ENCODE data around the gene KATNA1. TPM values are rescaled to one million over a fixed set of nuclear protein-coding genes. Genes with fewer than 3 reads are reported as not detected.

KATNA1 gene
- total and polyA plus RNA-seq, 9 of the 15 experiments (the other 6 are each of a cell fraction or from before 2014, with no cell fraction given): 22.5 to 76.9 (median 45.0) TPM

GRCh38 chr6:149648148-149649145, at the start of gene KATNA1 (continued):
- TF ChIP-seq, protein P1, sequence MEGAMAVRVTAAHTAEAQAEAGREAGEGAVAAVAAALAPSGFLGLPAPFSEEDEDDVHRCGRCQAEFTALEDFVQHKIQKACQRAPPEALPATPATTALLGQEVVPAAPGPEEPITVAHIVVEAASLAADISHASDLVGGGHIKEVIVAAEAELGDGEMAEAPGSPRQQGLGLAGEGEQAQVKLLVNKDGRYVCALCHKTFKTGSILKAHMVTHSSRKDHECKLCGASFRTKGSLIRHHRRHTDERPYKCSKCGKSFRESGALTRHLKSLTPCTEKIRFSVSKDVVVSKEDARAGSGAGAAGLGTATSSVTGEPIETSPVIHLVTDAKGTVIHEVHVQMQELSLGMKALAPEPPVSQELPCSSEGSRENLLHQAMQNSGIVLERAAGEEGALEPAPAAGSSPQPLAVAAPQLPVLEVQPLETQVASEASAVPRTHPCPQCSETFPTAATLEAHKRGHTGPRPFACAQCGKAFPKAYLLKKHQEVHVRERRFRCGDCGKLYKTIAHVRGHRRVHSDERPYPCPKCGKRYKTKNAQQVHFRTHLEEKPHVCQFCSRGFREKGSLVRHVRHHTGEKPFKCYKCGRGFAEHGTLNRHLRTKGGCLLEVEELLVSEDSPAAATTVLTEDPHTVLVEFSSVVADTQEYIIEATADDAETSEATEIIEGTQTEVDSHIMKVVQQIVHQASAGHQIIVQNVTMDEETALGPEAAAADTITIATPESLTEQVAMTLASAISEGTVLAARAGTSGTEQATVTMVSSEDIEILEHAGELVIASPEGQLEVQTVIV (CRISPR knock-in tag; IDR thresholded peaks at IDR 0.05; ENCODE audit: borderline replicate concordance): no peak
- TF ChIP-seq, protein P2, sequence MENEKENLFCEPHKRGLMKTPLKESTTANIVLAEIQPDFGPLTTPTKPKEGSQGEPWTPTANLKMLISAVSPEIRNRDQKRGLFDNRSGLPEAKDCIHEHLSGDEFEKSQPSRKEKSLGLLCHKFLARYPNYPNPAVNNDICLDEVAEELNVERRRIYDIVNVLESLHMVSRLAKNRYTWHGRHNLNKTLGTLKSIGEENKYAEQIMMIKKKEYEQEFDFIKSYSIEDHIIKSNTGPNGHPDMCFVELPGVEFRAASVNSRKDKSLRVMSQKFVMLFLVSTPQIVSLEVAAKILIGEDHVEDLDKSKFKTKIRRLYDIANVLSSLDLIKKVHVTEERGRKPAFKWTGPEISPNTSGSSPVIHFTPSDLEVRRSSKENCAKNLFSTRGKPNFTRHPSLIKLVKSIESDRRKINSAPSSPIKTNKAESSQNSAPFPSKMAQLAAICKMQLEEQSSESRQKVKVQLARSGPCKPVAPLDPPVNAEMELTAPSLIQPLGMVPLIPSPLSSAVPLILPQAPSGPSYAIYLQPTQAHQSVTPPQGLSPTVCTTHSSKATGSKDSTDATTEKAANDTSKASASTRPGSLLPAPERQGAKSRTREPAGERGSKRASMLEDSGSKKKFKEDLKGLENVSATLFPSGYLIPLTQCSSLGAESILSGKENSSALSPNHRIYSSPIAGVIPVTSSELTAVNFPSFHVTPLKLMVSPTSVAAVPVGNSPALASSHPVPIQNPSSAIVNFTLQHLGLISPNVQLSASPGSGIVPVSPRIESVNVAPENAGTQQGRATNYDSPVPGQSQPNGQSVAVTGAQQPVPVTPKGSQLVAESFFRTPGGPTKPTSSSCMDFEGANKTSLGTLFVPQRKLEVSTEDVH (IDR thresholded peaks at IDR 0.05; ENCODE audit: low read depth, partially characterized antibody): no peak
- TF ChIP-seq ZFPM2 (CRISPR knock-in tag; IDR thresholded peaks at IDR 0.05) (no peak), NFATC3 (IDR thresholded peaks at IDR 0.05) (0 out of 2 replicates have a peak, but pooled peaks have one; percentile 43), NBN (IDR thresholded peaks at IDR 0.05; ENCODE audit: low read depth) (peak; percentile 70), GTF2E2 (tag; IDR thresholded peaks at IDR 0.05) (no peak), POLR3A (IDR thresholded peaks at IDR 0.05; ENCODE audit: borderline replicate concordance, extremely low read depth, insufficient read depth, insufficient read length) (no peak), NFYB (IDR thresholded peaks at IDR 0.05; ENCODE audit: extremely low read depth, insufficient read length) (peak; percentile 20), TAF1 (IDR thresholded peaks at IDR 0.05; ENCODE audit: control insufficient read depth, extremely low read depth, insufficient read depth, low read length, severe bottlenecking) (peak; percentile 93), NUFIP1 (IDR thresholded peaks at IDR 0.05; ENCODE audit: partially characterized antibody) (peak; percentile 5), L3MBTL2 (IDR thresholded peaks at IDR 0.05) (peak; percentile 100), TAF7 (tag; IDR thresholded peaks at IDR 0.05) (0 out of 2 replicates have a peak, but pooled peaks have one; percentile 31), MEF2A (IDR thresholded peaks at IDR 0.05; ENCODE audit: control insufficient read depth, low read depth, low read length) (0 out of 2 replicates have a peak, but pooled peaks have one; percentile 14), SMARCA4 (IDR thresholded peaks at IDR 0.05) (no peak; the same call in none of the 2 replicates), CBFA2T3 (IDR thresholded peaks at IDR 0.05) (peak; percentile 47), NFXL1 (CRISPR knock-in tag; IDR thresholded peaks at IDR 0.05) (no peak), IRF2 (CRISPR knock-in tag; IDR thresholded peaks at IDR 0.05) (no peak), CHD2 (IDR thresholded peaks at IDR 0.05; ENCODE audit: low read depth, low read length) (no peak), MAFK (IDR thresholded peaks at IDR 0.05; ENCODE audit: low read length) (no peak)
- TF ChIP-seq, protein P3, sequence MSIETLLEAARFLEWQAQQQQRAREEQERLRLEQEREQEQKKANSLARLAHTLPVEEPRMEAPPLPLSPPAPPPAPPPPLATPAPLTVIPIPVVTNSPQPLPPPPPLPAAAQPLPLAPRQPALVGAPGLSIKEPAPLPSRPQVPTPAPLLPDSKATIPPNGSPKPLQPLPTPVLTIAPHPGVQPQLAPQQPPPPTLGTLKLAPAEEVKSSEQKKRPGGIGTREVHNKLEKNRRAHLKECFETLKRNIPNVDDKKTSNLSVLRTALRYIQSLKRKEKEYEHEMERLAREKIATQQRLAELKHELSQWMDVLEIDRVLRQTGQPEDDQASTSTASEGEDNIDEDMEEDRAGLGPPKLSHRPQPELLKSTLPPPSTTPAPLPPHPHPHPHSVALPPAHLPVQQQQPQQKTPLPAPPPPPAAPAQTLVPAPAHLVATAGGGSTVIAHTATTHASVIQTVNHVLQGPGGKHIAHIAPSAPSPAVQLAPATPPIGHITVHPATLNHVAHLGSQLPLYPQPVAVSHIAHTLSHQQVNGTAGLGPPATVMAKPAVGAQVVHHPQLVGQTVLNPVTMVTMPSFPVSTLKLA (conservative IDR thresholded peaks at IDR 0.05): peak; percentile 89 to 96
